HG03175 (cell line): ENCODE results near the gene FAF2.
"Not testable (repeated sequence)": the region's sequence is repeated elsewhere in the genome, so short reads cannot be mapped to it uniquely, and the experiment has no call there.

Experiments
- ATAC-seq: cut with Tn5 transposase; IDR thresholded peaks from one replicate; pipeline ENCODE4 v1.9.1; 2021; ENCODE audit warnings: mild to moderate bottlenecking, moderate library complexity; ENCODE audit not compliant: unreplicated experiment

The FAF2 gene

GRCh38 chr5:176541338-176542134 is 93.4 kb downstream of the FAF2 start:
- no peak for ATAC-seq

GRCh38 chr5:176542135-176542595 is 94.0 kb downstream of the FAF2 start:
- ATAC-seq, result no peak

- peak; percentile 44 for ATAC-seq
Measured at GRCh38 chr5:176542596-176543427, 94.6 kb downstream of the FAF2 start.

GRCh38 chr5:176543428-176544182 is 95.4 kb downstream of the FAF2 start:
- peak; percentile 68 for ATAC-seq

- ATAC-seq, result no peak
Measured at GRCh38 chr5:176545388-176545736, 97.2 kb downstream of the FAF2 start.

GRCh38 chr5:176545737-176546509 is 97.7 kb downstream of the FAF2 start:
- no peak for ATAC-seq

GRCh38 chr5:176547802-176548201 is 99.6 kb downstream of the FAF2 start:
- ATAC-seq, result no peak

GRCh38 chr5:176548967-176549444 is 100.8 kb downstream of the FAF2 start, which contains the start of gene CDHR2:
TSS of gene CDHR2 (plus strand) at chr5:176549342. CDS start at chr5:176565353, 16,011 bp downstream.
- no peak for ATAC-seq

GRCh38 chr5:176549871-176550270 is 101.7 kb downstream of the FAF2 start:
- ATAC-seq, result no peak

- no peak for ATAC-seq
Measured at GRCh38 chr5:176550275-176550831, 102.2 kb downstream of the FAF2 start.

- ATAC-seq, result not testable (repeated sequence)
Measured at GRCh38 chr5:176550937-176551336, 102.8 kb downstream of the FAF2 start.

- ATAC-seq, result no peak
Measured at GRCh38 chr5:176552332-176552869, 104.2 kb downstream of the FAF2 start.

GRCh38 chr5:176553260-176554085 is 105.3 kb downstream of the FAF2 start:
- no peak for ATAC-seq

- ATAC-seq, result no peak
Measured at GRCh38 chr5:176557846-176558245, 109.7 kb downstream of the FAF2 start.
